ENCODE measurements around the gene CIB4.

DNA sequence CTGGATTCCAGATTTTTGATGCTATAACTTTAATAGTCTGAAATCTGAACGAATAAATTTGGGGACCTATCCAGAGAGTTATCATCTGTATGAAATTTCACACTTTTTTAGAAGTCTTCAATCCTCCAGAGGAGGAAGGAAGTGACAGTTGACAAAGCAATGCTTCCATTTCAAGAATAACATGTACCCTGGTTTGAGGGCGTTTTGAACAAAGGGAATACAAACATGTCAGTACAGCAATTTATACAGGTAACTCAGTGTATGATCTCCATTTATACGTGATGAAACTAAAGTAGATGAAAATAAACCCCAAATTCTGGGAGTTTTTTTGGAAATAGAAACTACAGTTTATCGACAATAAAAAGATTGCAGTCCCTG lies 42.2 kb downstream of the CIB4 start:
- no peak for TF ChIP-seq POLR2A (IDR thresholded peaks at IDR 0.05)
- TF ChIP-seq EP300 (IDR thresholded peaks at IDR 0.05): no peak
- TF ChIP-seq, protein P1, sequence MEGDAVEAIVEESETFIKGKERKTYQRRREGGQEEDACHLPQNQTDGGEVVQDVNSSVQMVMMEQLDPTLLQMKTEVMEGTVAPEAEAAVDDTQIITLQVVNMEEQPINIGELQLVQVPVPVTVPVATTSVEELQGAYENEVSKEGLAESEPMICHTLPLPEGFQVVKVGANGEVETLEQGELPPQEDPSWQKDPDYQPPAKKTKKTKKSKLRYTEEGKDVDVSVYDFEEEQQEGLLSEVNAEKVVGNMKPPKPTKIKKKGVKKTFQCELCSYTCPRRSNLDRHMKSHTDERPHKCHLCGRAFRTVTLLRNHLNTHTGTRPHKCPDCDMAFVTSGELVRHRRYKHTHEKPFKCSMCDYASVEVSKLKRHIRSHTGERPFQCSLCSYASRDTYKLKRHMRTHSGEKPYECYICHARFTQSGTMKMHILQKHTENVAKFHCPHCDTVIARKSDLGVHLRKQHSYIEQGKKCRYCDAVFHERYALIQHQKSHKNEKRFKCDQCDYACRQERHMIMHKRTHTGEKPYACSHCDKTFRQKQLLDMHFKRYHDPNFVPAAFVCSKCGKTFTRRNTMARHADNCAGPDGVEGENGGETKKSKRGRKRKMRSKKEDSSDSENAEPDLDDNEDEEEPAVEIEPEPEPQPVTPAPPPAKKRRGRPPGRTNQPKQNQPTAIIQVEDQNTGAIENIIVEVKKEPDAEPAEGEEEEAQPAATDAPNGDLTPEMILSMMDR (IDR thresholded peaks at IDR 0.05): no peak

Data from ovary (tissue), 3 donors.